A204.1 (cell line): Measurements from ENCODE around the gene PTGES2.
"Not testable (repeated sequence)": the region's sequence is repeated elsewhere in the genome, so short reads cannot be mapped to it uniquely, and the experiment has no call there.

ENCODE experiments used
- FAIRE-seq: peaks from 2 replicates; lab custom pipeline; 2012; peaks lifted over from hg19 to GRCh38; lab: Jason Lieb, UNC

The PTGES2 gene

DNA sequence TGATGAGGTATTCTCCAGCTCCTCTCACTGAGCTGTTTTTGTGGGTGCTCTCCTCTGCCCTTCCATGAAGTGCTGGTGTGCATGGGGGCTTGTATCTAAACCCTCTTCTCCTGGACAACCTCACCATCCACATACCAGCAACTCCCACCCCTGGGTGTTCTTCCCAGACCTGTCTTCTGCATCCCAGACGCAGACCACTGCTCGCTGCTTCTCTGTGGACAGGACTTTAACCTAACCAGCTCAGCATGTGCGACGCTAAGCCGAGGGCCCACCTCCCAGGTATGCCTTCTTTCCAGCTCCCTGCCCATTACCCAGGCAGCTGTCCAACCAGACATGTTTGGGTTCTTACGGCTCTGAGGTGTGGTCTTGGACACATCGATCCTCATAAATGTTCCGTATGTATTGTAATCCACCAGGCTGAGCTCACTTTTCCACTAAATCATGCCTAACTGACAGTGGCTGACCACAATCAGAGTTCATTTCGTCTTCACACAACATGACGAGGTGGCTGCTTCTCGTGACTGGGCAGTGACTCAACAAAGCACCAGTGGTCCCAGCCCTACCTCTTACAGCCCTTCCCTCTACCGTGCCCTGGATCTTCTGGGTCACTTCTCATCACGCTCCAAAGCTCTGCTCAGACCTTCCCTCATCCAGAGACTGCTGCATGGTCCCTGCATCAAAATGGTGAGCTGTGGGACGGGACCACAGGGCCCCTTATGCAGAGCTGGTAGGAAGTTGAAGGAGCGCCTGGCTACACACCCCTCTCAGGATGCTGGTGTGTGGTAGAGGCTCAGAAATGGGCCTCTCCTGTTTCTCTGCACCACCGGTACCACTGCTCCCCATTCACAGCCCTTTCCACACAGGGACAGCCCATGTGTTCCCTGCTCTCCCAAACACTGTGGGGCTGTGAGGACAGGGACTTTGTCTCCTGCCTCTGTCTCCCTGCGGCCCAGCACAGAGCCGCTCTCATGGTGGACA, 9.6 kb upstream of the PTGES2 start:
- no peak for FAIRE-seq

DNA sequence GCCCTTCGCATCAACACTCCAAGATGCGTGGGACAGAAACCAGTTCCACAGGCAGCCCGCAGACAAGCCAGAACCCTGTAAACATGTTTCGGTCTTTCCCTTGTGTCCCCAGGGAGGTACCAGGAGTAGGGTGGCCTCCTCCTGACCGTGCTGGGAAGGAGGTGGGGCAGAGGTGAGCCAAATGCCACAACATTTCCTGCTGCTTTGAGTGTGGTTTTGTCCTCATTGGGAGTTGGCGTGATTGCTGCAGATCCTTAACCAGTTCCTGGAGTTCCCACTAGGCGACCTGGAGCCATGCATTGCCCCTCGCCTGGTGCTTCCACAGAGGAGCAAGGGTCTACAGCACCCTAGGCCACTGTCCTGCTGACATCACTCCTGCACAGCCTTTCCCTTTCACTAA, 8.0 kb upstream of the PTGES2 start:
- FAIRE-seq: not testable (repeated sequence)

DNA sequence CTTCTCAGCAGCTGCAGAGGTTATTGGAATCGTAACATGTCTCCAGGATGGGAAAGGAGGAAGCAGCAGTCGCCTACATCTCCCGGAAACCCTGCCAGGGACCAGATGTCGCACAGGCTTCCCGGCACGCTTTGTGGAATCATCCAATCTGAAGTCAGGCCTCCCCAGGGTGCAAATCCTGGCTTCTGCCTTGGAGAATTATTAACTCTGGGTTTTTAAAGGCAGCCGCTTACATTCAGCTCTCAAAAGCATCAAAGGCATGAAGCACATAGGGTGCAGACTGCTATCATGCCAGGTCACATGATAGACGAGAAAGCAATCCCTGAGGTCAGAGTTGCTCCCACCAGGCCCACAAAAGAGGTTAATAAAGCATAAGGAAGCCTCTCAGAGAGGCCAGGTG, 4.6 kb upstream of the PTGES2 start:
- FAIRE-seq: not testable (repeated sequence)

DNA sequence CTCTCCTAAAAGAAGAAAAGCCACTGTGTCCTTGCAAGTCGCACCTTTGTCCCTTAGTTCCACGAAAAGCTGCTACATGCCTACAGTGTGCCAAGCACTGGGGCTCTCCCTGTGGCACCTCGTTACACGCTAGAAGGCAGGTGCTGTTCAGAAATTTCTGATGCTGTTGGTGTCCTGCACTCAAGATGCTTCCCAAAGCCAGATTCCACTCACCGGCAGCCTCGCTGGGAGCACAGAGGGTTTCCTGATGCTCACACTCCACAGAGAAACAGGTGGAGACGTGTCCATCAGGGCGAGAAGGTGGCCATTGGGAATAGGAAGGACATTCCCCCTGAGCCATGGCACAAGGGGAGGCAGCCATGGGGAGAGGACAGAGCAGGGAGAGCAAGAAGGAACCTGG, 3.8 kb upstream of the PTGES2 start:
- FAIRE-seq: not testable (repeated sequence)

DNA sequence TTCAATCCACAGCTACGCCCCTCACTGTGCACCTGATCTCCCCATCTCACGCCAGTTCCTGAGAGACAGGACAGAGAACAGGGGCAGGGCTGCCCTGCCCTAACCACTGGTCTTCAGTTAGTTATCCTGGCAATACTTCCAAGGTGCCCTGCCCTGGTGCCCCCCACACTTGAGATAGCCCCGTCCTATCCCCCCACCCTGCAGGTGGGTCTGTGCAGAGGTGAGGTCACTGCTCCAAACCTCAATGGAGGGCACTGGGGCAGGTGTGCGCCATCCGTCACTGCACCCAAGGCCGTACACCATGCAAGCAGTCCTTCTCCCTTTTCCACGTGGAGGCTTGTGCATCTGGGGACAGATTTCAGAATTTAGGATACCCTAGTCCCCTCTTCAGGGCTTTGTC, 3.1 kb upstream of the PTGES2 start:
- FAIRE-seq: not testable (repeated sequence)

DNA sequence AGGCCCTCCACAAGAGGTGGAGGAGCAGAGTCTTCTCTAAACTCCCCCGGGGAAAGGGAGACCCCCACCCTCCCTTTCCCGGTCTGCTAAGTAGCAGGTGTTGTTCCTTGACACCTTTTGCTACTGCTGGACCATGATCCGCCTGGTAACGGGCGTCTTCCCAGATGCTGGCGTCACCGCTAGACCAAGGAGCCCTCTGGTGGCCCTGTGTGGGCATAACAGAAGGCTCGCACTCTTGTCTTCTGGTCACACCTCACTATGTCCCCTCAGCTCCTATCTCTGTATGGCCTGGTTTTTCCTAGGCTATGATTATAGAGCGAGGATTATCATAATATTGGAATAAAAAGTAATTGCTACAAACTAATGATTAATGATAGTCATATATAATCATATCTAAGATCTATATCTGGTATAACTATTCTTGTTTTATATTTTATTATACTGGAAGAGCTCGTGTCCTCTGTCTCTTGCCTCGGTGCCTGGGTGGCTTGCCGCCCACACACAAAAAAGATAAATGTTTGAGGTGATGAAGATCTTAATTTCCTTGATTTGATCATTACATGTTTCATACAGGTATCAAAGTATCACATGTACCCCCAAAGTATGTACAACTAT, 2.6 kb upstream of the PTGES2 start:
- not testable (repeated sequence) for FAIRE-seq

DNA sequence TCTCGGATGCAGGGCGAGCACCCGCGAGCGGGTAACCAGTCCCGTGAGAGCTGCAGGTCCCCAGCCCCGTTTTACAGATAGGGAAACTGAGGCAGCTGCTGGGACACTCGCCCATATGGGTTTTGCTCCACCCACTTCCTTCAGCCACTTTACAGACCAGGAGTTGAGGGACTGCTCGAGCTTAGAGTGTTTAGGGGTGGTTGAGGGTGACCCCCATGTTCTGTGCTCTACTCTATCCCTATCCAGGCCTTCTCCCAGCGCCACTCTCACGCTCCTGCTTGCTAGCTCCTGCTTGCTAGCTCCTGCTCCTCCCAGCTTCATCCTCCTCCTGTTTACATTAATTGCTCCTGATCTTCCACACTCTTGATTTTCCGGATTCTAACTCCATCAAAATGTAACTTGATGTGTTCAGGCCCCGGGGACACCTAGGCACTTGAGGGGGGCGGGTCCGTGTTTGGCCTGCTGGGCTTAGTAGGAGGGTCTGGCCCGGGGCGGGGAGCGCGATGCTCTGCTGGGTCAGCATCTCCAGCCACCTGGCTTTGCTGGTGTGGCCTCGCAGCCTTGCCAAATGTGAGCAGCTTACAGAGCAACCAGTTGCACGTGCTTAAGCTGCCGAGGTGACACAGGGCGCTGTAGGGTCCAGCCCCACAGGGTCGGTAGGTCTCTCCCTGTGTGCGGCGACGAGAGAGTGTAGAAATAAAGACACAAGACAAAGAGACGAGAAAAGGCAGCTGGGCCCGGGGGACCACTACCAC, 1.5 kb upstream of the PTGES2 start:
- no peak for FAIRE-seq

DNA sequence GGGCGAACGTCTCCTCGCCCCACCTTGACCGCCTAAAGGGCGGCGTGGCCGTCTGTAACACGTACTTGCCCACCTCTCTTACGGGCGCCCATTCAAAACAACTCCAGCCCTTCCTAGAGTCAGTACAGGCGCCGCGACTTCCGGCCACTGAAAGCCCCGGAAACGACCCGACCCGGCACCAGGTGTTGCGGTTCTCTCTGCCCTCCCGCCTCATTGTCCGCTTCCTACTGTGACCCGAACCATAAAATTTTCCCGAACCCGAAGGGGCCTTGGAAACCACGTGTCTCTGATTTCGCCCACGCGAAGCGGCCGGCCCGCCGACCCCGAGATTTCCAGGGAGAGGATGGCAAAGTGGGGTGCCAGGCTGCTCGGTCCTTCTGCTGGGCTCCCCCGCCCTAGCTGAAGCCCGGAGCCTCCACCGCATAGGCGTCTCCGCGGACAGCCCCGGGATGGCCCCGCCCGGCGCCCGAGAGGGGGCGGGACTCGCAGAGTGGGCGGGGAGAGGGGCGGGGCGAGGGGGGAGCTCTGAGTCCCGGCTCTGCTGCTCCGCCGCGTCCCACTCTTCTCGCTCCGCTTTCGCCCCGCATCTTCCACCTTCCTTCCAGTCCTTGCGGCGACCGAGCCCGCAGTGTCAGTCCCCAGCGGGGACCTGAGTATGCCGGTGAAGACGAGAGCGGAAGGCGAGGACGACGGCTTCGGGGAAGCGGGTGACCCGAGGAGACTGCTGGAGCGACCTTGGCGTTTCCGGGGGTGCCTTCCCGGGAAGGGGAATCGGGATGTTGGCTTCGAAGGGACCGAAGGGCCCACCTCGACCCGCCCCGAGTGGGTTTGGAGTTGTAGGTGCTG, 684 bp upstream of the PTGES2 start:
- FAIRE-seq: no peak

DNA sequence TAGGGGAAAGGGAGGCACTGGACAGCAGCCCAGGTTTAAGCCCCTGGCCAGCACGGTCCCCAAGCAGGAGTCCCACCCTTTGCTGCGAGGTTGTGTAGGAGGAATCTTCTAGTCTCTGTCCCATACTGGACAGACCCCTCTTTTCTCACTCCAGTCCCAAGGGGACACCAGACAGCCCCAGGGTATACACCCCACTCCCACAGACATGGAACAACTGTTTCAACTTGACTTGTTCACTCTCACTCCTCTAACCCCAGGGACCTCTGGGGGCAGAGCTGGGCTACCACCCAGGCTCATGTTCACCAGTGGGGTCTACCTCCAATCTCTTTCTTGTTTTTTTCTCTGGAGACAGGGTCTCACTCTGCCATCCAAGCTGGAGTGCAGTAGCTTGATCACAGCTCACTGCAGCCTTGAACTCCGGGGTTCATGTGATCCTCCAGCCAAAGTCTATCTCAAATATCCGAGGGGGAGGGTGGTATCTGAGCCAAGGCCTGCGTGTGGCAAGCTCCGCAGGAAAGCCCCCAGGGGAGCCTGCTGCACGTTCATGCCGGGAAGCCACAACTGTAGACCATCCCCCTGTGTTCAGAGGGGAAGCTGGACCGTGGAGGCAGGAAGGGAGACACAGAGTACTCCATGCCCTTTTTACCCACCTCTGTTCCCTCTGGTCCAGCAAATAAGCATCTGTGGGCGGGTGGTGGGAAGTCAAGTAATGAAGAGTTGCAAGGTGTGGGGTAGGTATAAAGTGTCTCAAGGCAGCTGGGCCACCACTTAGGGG, 1.8 kb downstream of the PTGES2 start:
- no peak for FAIRE-seq

DNA sequence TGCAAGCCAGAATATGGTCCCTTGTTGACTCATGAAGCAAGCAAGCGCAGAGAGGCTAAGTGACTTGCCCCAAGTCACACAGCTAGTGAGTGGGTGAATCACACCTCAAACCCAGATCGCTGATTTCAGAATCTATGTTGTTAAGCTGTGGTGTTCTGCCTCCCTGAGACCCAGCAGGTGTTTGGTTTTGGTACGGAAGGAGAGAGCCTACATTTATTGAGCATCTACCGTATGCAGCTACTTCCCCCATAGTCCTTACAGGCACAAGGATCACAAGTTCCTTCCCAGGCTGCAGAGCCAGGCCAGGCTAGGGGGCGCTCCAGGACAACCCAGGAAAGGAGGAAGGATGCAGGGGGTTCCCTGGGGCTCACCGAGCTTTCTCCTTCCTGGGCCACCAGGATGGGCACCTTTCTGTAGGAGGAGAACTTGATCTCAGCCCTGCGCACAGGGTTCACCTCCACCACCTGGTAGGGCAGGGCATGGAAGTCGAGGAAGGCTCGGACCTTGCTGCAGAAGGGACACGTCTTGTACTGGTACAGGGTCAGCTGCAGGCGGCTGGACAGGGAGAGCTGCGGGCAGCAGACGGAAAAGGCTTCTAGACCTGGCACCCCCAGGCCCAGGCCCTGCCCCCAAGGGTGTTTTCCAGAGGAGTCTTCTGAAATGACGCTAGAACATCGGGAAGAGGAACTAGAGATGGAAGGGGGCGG, 2.5 kb downstream of the PTGES2 start:
- no peak for FAIRE-seq

DNA sequence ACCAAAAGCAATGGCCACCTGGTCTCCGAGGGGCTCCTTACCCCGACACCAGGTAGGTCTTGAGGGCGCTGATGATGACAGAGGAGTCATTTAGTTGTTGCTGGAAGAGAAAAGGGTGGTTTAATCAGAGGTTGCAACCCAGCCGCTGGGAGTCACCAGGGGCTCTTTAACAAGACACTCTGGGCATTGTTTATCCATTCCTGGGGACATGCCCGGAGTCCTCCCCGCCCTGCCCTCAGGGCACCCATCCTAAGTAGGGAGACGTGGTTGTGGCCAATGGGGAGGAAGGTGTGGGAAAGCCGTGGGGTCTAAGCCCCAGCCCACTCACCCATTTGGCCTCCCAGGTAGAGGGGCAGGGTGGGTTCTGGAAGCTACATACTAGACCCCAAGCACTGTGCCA, 3.1 kb downstream of the PTGES2 start:
- no peak for FAIRE-seq

DNA sequence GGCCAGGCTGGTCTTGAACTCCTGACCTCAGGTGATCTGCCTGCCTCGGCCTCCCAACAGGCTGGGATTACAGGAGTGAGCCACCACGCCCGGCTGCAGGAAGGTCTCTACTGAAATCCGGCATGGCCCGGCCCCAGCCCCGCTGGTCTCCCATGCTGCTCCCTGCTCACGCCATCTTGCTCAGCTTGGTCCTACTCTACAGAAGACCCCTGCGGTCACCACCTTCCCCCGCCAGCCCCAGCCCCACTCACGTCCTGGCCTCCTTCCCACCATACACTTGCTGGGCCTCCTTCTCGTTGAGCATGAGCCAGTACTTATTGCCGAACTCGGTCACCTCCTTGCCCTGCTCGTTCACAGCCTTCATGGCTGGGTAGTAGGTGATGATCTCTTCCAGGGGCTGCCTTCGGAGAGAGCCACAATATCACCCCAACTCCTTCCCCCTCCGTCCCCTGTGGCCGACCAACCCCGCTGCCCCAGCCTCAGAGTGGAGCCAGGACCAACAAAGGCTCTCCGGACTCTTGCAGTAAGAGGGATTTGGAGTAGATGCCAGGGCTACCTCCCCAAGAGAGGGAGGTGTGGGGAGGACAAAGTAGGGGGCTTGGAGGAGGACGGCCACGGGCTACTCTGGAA, 4.0 kb downstream of the PTGES2 start:
- FAIRE-seq: no peak

DNA sequence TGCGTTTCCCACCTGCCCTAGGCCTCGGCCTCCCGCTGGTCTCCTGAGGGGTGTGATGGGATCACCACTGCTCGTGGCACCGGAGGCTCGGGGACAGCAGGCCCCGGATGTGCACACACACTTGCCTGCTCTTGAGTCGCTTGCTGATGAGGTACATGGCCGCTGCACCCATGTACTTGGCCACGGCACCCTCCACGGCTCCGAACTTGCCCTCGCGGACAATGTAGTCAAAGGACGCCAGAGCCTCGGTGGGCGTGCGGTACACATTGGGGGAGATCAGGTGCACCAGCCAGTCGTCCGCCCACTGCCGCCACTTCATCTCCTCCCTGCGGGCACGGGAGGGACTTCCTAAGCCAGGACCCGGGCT, 4.7 kb downstream of the PTGES2 start:
- FAIRE-seq: no peak

DNA sequence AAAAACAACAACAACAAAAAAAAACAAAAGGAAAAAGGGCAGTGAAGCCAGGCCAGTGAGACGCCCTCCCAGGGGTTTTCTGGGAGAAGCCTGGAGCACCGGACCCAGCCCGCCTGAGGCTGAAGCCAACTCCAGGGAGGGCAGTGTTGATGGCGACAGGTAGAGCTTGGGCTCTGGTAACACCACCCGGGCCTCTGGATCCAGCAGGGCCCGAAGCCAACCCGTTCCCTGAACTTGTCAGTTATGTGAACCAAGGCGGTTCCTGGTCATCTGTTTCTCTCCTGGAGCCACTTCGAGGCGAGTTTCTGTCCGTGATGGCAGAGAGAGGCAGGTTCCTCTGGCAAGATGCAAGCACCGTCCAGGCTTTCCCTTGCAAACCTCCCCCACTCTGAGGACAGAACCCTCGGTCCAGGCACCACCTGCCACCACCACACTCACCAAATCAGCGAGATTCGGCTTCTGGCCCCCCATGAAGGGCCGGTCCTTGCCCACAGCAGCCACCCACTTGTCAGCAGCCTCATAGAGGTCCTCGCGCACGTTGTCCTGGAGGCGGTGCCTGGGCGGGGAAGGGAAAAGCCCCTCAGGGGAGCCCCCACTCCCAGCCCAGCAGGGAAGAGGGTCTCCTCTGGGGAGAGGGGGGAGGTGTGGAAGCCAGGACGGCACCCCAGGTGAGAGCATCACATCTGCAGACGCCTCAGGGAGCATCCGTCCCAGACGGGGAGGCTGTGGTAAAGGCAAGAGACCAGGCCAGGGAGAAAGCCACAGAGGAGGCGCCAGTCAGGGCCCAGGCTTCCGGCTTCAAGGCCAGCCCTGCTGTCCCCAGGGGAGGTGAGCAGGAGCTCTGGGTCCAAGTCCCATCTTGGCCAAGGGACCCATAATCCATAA, 5.4 kb downstream of the PTGES2 start:
- FAIRE-seq: no peak

DNA sequence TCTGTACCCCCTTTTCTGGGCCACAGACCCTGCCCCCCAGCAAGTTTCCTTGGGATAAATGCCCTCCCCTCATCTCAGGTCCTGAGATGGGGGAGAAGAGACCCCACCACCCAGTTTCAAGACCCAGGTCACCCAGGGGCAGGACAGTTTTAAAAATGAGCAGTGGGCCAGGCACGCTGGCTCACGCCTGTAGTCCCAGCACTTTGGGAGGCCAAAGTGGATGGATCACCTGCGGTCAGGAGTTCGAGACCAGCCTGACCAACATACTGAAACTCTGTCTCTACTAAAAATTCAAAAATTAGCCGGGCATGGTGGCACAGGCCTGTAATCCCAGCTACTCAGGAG, 6.1 kb downstream of the PTGES2 start:
- no peak for FAIRE-seq

DNA sequence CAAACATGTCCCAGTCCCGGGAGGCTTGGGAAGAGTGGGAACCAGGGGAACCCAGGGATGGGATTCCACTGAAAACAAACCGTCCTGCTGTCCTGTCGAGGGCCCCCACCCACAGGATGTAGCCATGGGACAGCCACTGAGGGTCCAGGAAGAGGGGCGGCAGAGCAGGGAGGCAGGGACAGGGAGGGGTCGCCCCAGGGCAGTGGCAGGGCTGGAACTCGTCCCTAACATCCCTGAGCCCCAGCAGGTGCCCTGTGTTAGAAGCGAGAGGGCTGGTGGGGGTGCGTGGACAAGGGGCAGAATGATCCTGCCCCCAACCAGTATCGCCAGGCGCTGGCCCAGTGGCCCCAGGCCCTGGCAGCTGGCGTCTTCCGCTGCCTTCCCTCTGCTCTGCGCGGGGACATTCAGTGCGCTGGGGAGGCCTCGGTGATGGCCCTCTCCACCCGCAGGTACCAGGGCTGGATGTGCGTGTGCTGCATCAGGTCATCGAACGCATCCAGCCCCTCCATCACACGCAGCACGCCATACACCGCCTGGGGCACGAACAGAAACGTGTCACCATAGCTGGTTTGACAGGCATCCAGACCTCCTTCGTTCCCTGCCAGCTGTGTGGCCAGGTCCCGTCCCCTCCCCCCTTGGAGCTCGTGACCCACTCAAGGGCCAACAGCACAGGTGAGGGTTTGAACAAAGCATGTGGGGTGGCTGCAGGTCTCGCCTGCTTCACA, 6.6 kb downstream of the PTGES2 start:
- no peak for FAIRE-seq

DNA sequence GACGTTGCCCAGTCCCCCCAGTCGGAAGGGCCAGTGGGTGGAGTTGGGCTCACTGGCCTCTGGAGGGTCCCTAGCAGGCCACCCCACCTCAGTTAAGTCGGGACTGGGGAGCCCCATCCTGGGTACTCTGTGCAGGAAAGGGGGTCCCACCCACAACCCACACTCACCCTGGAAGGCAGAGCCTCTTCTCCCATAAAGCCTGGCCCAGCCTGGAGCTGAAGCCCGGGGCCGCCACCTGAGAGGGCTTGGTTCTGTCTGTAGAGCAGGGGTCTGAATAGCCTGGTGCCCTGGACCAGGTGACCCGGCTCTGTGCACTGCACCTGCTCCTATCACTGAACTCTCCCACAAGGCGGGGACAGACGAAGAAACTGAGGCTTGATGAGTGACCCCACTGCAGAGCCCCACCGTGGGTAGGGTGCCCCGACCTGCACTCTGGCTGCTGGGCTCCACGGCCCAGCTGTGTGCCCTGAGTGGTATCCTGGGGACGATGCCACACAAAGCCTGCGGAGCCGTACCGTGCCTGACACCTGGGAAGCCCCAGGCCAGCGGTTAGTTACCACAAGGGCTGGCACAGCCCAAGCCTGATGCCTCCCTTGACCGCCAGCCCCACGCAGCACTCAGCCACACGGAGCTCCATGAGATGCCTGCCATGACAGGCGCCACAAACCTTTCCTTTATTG, 7.3 kb downstream of the PTGES2 start:
- FAIRE-seq: no peak
